Caco-2 (cell line): ENCODE measurements around the gene MRPS6. TPM values are rescaled to one million over a fixed set of nuclear protein-coding genes. Genes with fewer than 3 reads are reported as not detected.

Source experiments
- BruUV-seq: library from RNA; stranded (reverse); fragments of 400-500 nt; replicated peaks from 2 replicates; lab custom pipeline; 2021; lab: Mats Ljungman, UMichigan
- CTCF ChIA-PET: fragments of 300-600 bp; sonication (Branson Sonifier 250); formaldehyde crosslinking; loops from one replicate; lab custom pipeline; 2022; ENCODE audit warnings: antibody characterized with exemption; lab: Charles Lee
- POLR2A ChIA-PET: fragments of 300-600 bp; sonication (Branson Sonifier 250); formaldehyde crosslinking; loops from one replicate; lab custom pipeline; 2022; ENCODE audit warnings: antibody characterized with exemption; lab: Charles Lee
- DNase-seq, 2 experiments: peaks; one replicate each; pipeline versions ENCODE4 v3.0.0 to v3.0.0-alpha.2; 2020 to 2022
- H3K27me3 ChIP-seq: replicated peaks from 2 replicates; pipeline ENCODE4 v1.6.0; 2011; ENCODE audit warnings: low read length; ENCODE audit not compliant: control insufficient read depth, insufficient read depth
- H3K36me3 ChIP-seq: 2 replicates; pipeline ENCODE4 v1.5.1; 2011; ENCODE audit warnings: low read length; ENCODE audit not compliant: control insufficient read depth, insufficient read depth
- H3K4me1 ChIP-seq: fragments of 250-450 bp; sonication (Bioruptor Pico); 2 replicates; pipeline ENCODE4 v1.5.1; 2020; ENCODE audit warnings: mild to moderate bottlenecking
- H3K4me3 ChIP-seq: 2 replicates; pipeline ENCODE4 v1.5.1; 2011; ENCODE audit warnings: low read depth, mild to moderate bottlenecking, control low read depth, low read length
- H3K9me3 ChIP-seq: fragments of 250-450 bp; sonication (Bioruptor Pico); 2 replicates; pipeline ENCODE4 v1.5.1; 2020; ENCODE audit warnings: mild to moderate bottlenecking, moderate library complexity
- H3K27ac Mint-ChIP-seq: one replicate; pipeline ENCODE4 v1.8.0; 2022; ENCODE audit warnings: mixed read lengths; ENCODE audit not compliant: unreplicated experiment
- H3K27me3 Mint-ChIP-seq: one replicate; pipeline ENCODE4 v1.8.0; 2022; ENCODE audit warnings: mixed read lengths; ENCODE audit not compliant: insufficient read depth, unreplicated experiment
- H3K36me3 Mint-ChIP-seq: one replicate; pipeline ENCODE4 v1.8.0; 2022; ENCODE audit warnings: mild to moderate bottlenecking, mixed read lengths; ENCODE audit not compliant: insufficient read depth, unreplicated experiment
- H3K4me1 Mint-ChIP-seq: one replicate; pipeline ENCODE4 v1.8.0; 2022; ENCODE audit warnings: low read depth, mixed read lengths; ENCODE audit not compliant: unreplicated experiment
- H3K4me3 Mint-ChIP-seq: one replicate; pipeline ENCODE4 v1.8.0; 2022; ENCODE audit warnings: mild to moderate bottlenecking, moderate library complexity, mixed read lengths; ENCODE audit not compliant: unreplicated experiment
- H3K9me3 Mint-ChIP-seq: one replicate; pipeline ENCODE4 v1.8.0; 2022; ENCODE audit warnings: mixed read lengths; ENCODE audit not compliant: unreplicated experiment
- CTCF ChIP-seq, 2 experiments: fragments of 200-600 bp in 1 of 2; IDR thresholded peaks; 1 replicate in 1 of 2; 2 replicates in 1 of 2; pipeline versions ENCODE4 v1.5.1 to v1.8.0; 2011 to 2022; ENCODE audit warnings: antibody characterized with exemption in 1 of 2, control low read depth in 1 of 2, inconsistent platforms in 1 of 2, low read depth in 1 of 2, low read length in 1 of 2, mild to moderate bottlenecking in 1 of 2, moderate library complexity in 1 of 2; ENCODE audit not compliant: insufficient read depth in 1 of 2, severe bottlenecking in 1 of 2, unreplicated experiment in 1 of 2
- intact Hi-C: fragments of 100-400 bp; cut with micrococcal nuclease; formaldehyde crosslinking; loops from one replicate; pipeline ENCODE4 v1.10.0; 2022; ENCODE audit not compliant: unreplicated experiment
- total RNA-seq: library from RNA; stranded (reverse); gene quantifications from 2 replicates; pipeline ENCODE4 v1.2.3, GENCODE V29; 2022

MRPS6 gene
- total RNA-seq, 1 experiment from 2014 or later, result 104 TPM

- POLR2A ChIA-PET, result interaction anchor here (1.0 kb wide), 1 partner anchor 114 kb away, joined by 4 read pairs; no protein-coding TSS in a partner anchor
- no peak overlapping the region for H3K4me3 ChIP-seq
- no peaks in the 10 kb centered on the region for H3K36me3 Mint-ChIP-seq
- H3K27me3 ChIP-seq, result no peaks in the 10 kb centered on the region
- BruUV-seq, result no TSS peak
- CTCF ChIA-PET, result no interaction called here
- no peaks in the 10 kb centered on the region for H3K36me3 ChIP-seq
- H3K27ac Mint-ChIP-seq, result no peak overlapping the region
- H3K27me3 Mint-ChIP-seq, result no peaks in the 10 kb centered on the region
- TF ChIP-seq CTCF (IDR thresholded peaks at IDR 0.05; ENCODE audit: insufficient read depth in 1 of 2, low read depth in 1 of 2, low read length in 1 of 2, severe bottlenecking in 1 of 2, unreplicated experiment in 1 of 2), result no peak
- intact Hi-C loops, result no loop called here
- peaks cover 20% of the 10 kb centered on the region for H3K4me1 Mint-ChIP-seq
- H3K9me3 ChIP-seq, result no peaks in the 10 kb centered on the region
- DNase-seq, result peak; percentile 9 to 40
- no peak overlapping the region for H3K4me3 Mint-ChIP-seq
- peaks cover 30% of the 10 kb centered on the region for H3K4me1 ChIP-seq
- H3K9me3 Mint-ChIP-seq, result no peaks in the 10 kb centered on the region
Observed at GRCh38 chr21:34061983-34062382, 11.4 kb upstream of the MRPS6 start.

GRCh38 chr21:34065027-34065426, 8.4 kb upstream of the MRPS6 start:
- H3K4me3 Mint-ChIP-seq, result no peak overlapping the region
- no peak for TF ChIP-seq CTCF (IDR thresholded peaks at IDR 0.05; ENCODE audit: insufficient read depth in 1 of 2, low read depth in 1 of 2, low read length in 1 of 2, severe bottlenecking in 1 of 2, unreplicated experiment in 1 of 2)
- ChIA-PET POLR2A (no interaction called here), CTCF (no interaction called here)
- no peaks in the 10 kb centered on the region for H3K9me3 Mint-ChIP-seq
- no peaks in the 10 kb centered on the region for H3K36me3 Mint-ChIP-seq
- H3K27me3 Mint-ChIP-seq, result no peaks in the 10 kb centered on the region
- intact Hi-C loops, result no loop called here
- H3K4me1 Mint-ChIP-seq, result peaks cover 20% of the 10 kb centered on the region
- Histone ChIP-seq H3K4me1 (peaks cover 30% of the 10 kb centered on the region), H3K27me3 (no peaks in the 10 kb centered on the region), H3K9me3 (no peaks in the 10 kb centered on the region), H3K4me3 (no peak overlapping the region), H3K36me3 (no peaks in the 10 kb centered on the region)
- no TSS peak for BruUV-seq
- H3K27ac Mint-ChIP-seq, result peak overlapping the region; percentile 45
- peak; percentile 28 to 38 for DNase-seq

- H3K4me1 Mint-ChIP-seq, result peaks cover 32% of the 10 kb centered on the region
- no peaks in the 10 kb centered on the region for H3K27me3 ChIP-seq
- H3K4me1 ChIP-seq, result peaks cover 27% of the 10 kb centered on the region
- ChIA-PET CTCF (no interaction called here), POLR2A (no interaction called here)
- H3K27ac Mint-ChIP-seq, result peak overlapping the region; percentile 95
- peaks cover 34% of the 10 kb centered on the region for H3K36me3 Mint-ChIP-seq
- intact Hi-C loops, result loop anchor here (5.0 kb wide), 1 partner anchor 124 kb away; no protein-coding TSS in a partner anchor
- TF ChIP-seq CTCF (IDR thresholded peaks at IDR 0.05; ENCODE audit: insufficient read depth in 1 of 2, low read depth in 1 of 2, low read length in 1 of 2, severe bottlenecking in 1 of 2, unreplicated experiment in 1 of 2), result no peak
- no peaks in the 10 kb centered on the region for H3K9me3 ChIP-seq
- H3K4me3 Mint-ChIP-seq, result peak overlapping the region; percentile 81
- no peak for DNase-seq
- H3K27me3 Mint-ChIP-seq, result no peaks in the 10 kb centered on the region
- no TSS peak for BruUV-seq
- no peak overlapping the region for H3K4me3 ChIP-seq
- H3K36me3 ChIP-seq, result no peaks in the 10 kb centered on the region
- no peaks in the 10 kb centered on the region for H3K9me3 Mint-ChIP-seq
Observed at GRCh38 chr21:34071683-34072082, 1.7 kb upstream of the MRPS6 start.
